Vagina (tissue), 2 donors: ENCODE measurements around the gene APOA1. TPM values are rescaled to one million over a fixed set of nuclear protein-coding genes. Genes with fewer than 3 reads are reported as not detected.

Experiments used
- DNase-seq, 2 donors: peaks; one replicate each; pipeline ENCODE4 v3.0.0-alpha.2; 2017; ENCODE audit errors: extremely low spot score in 2 of 2
- H3K27ac ChIP-seq: fragments of 200-600 bp; sonication (generic); one replicate; pipeline ENCODE4 v1.5.1; 2019
- H3K27me3 ChIP-seq: fragments of 200-600 bp; sonication (generic); one replicate; pipeline ENCODE4 v1.5.1; 2019
- H3K36me3 ChIP-seq, 2 donors: fragments of 200-600 bp; sonication (generic); one replicate each; pipeline ENCODE4 v1.5.1; 2017 to 2019
- H3K4me1 ChIP-seq: fragments of 200-600 bp; sonication (generic); one replicate; pipeline ENCODE4 v1.5.1; 2019
- H3K4me3 ChIP-seq, 2 donors: fragments of 200-600 bp; sonication (generic); 1 replicate in 1 of 2; 2 replicates in 1 of 2; pipeline ENCODE4 v1.5.1; 2016 to 2019
- H3K9me3 ChIP-seq: fragments of 200-600 bp; sonication (generic); one replicate; pipeline ENCODE4 v1.5.1; 2019
- CTCF ChIP-seq, 3 experiments: fragments of 450-650 bp in 2 of 3; fragments of 200-600 bp in 1 of 3; sonication (generic) in 1 of 3; IDR thresholded peaks; one replicate each; pipeline ENCODE4 v1.5.1; 2017 to 2019; ENCODE audit warnings: antibody characterized with exemption in 3 of 3, mild to moderate bottlenecking in 2 of 3, moderate library complexity in 2 of 3
- POLR2A ChIP-seq, 2 donors: fragments of 450-650 bp; IDR thresholded peaks; one replicate each; pipeline ENCODE4 v1.6.1; 2017; ENCODE audit warnings: antibody characterized with exemption in 2 of 2, mild to moderate bottlenecking in 2 of 2, moderate library complexity in 2 of 2
- POLR2AphosphoS5 ChIP-seq, 2 donors: sonication (generic); formaldehyde crosslinking; IDR thresholded peaks; one replicate each; pipeline ENCODE4 v1.9.0; 2017; ENCODE audit warnings: antibody characterized with exemption in 2 of 2, mild to moderate bottlenecking in 2 of 2, low read depth in 1 of 2; ENCODE audit not compliant: insufficient read depth in 1 of 2
- intact Hi-C: fragments of 100-400 bp; cut with DNase I; formaldehyde crosslinking; loops from one replicate; pipeline ENCODE4 v1.15.1; 2023
- total RNA-seq: library from RNA; depleted of rRNA; stranded (reverse); fragments of >200 nt; gene quantifications from one replicate; pipeline ENCODE4 v1.2.3, GENCODE V29; 2016

APOA1 gene
- total RNA-seq, 1 donor from 2014 or later: 2.2 TPM

- Histone ChIP-seq H3K4me1 (peaks cover 38% of the 10 kb centered on the region), H3K27ac (no peak overlapping the region), H3K4me3 (no peak overlapping the region), H3K27me3 (no peaks in the 10 kb centered on the region), H3K36me3 (peaks cover 0 to 26% of the 10 kb centered on the region in 2 donors), H3K9me3 (no peaks in the 10 kb centered on the region)
- no peak for DNase-seq
- intact Hi-C loops: no loop called here
- TF ChIP-seq CTCF (IDR thresholded peaks at IDR 0.05) (no peak), POLR2AphosphoS5 (IDR thresholded peaks at IDR 0.05; ENCODE audit: insufficient read depth in 1 of 2, low read depth in 1 of 2) (no peak), POLR2A (IDR thresholded peaks at IDR 0.05) (no peak)
These were observed 14.2 kb upstream of the APOA1 start for GRCh38 chr11:116851626-116852025.

GRCh38 chr11:116849486-116849885, 12.1 kb upstream of the APOA1 start:
- intact Hi-C loops: no loop called here
- H3K27ac ChIP-seq: no peak overlapping the region
- H3K9me3 ChIP-seq: no peaks in the 10 kb centered on the region
- TF ChIP-seq POLR2AphosphoS5 (IDR thresholded peaks at IDR 0.05; ENCODE audit: insufficient read depth in 1 of 2, low read depth in 1 of 2) (no peak), POLR2A (IDR thresholded peaks at IDR 0.05) (no peak), CTCF (IDR thresholded peaks at IDR 0.05) (no peak)
- no peak for DNase-seq
- H3K36me3 ChIP-seq: peaks cover 6 to 45% of the 10 kb centered on the region in 2 donors
- H3K4me1 ChIP-seq: peaks cover 38% of the 10 kb centered on the region
- no peak overlapping the region for H3K4me3 ChIP-seq
- H3K27me3 ChIP-seq: no peaks in the 10 kb centered on the region

- H3K36me3 ChIP-seq: peaks cover 6 to 45% of the 10 kb centered on the region in 2 donors
- TF ChIP-seq CTCF (IDR thresholded peaks at IDR 0.05): no peak
- no peak for TF ChIP-seq POLR2AphosphoS5 (IDR thresholded peaks at IDR 0.05; ENCODE audit: insufficient read depth in 1 of 2, low read depth in 1 of 2)
- no peak for TF ChIP-seq POLR2A (IDR thresholded peaks at IDR 0.05)
- H3K4me1 ChIP-seq: peaks cover 35% of the 10 kb centered on the region
- intact Hi-C loops: no loop called here
- H3K4me3 ChIP-seq: no peak overlapping the region
- H3K27me3 ChIP-seq: no peaks in the 10 kb centered on the region
- H3K9me3 ChIP-seq: no peaks in the 10 kb centered on the region
- no peak for DNase-seq
- H3K27ac ChIP-seq: no peak overlapping the region
These were observed 11.6 kb upstream of the APOA1 start for GRCh38 chr11:116849060-116849459.

- H3K4me3 ChIP-seq: no peak overlapping the region
- peaks cover 6 to 58% of the 10 kb centered on the region in 2 donors for H3K36me3 ChIP-seq
- intact Hi-C loops: no loop called here
- no peaks in the 10 kb centered on the region for H3K27me3 ChIP-seq
- DNase-seq: no peak
- H3K4me1 ChIP-seq: peaks cover 20% of the 10 kb centered on the region
- no peak for TF ChIP-seq CTCF (IDR thresholded peaks at IDR 0.05)
- no peak overlapping the region for H3K27ac ChIP-seq
- no peaks in the 10 kb centered on the region for H3K9me3 ChIP-seq
These were observed 10.2 kb upstream of the APOA1 start for GRCh38 chr11:116847612-116848011.

- no peak for TF ChIP-seq POLR2A (IDR thresholded peaks at IDR 0.05)
- no peak for TF ChIP-seq POLR2AphosphoS5 (IDR thresholded peaks at IDR 0.05; ENCODE audit: insufficient read depth in 1 of 2, low read depth in 1 of 2)
- TF ChIP-seq CTCF (IDR thresholded peaks at IDR 0.05): no peak
- intact Hi-C loops: no loop called here
- H3K4me3 ChIP-seq: no peak overlapping the region
- no peak for DNase-seq
- H3K36me3 ChIP-seq: peaks cover 6 to 58% of the 10 kb centered on the region in 2 donors
- H3K27me3 ChIP-seq: no peaks in the 10 kb centered on the region
- no peaks in the 10 kb centered on the region for H3K9me3 ChIP-seq
- no peaks in the 10 kb centered on the region for H3K4me1 ChIP-seq
- no peak overlapping the region for H3K27ac ChIP-seq
These were observed 7.3 kb upstream of the APOA1 start for GRCh38 chr11:116844722-116845121.
